Hepatocyte (in vitro differentiated cells): ENCODE measurements around the gene MFAP3. TPM values are rescaled to one million over a fixed set of nuclear protein-coding genes. Genes with fewer than 3 reads are reported as not detected.

Experiments used
- DNase-seq: peaks from one replicate; pipeline ENCODE4 v3.0.0-alpha.2; 2016; ENCODE audit warnings: low spot score
- H2AFZ ChIP-seq: fragments of 200-600 bp; sonication (generic); 2 replicates; pipeline ENCODE4 v1.6.0; 2016; ENCODE audit warnings: antibody characterized with exemption, mild to moderate bottlenecking
- H3K27ac ChIP-seq: fragments of 200-600 bp; sonication (generic); 2 replicates; pipeline ENCODE4 v1.5.1; 2016; ENCODE audit warnings: mild to moderate bottlenecking
- H3K27me3 ChIP-seq: fragments of 200-600 bp; sonication (generic); 2 replicates; pipeline ENCODE4 v1.6.1; 2016
- H3K36me3 ChIP-seq: fragments of 200-600 bp; sonication (generic); replicated peaks from 2 replicates; pipeline ENCODE4 v1.5.1; 2016; ENCODE audit warnings: low read depth; ENCODE audit not compliant: insufficient read depth
- H3K4me1 ChIP-seq: fragments of 200-600 bp; sonication (generic); 2 replicates; pipeline ENCODE4 v1.5.1; 2016; ENCODE audit warnings: mild to moderate bottlenecking, moderate library complexity; ENCODE audit not compliant: insufficient read depth
- H3K4me2 ChIP-seq: fragments of 200-600 bp; sonication (generic); 2 replicates; pipeline ENCODE4 v1.6.0; 2016
- H3K4me3 ChIP-seq: fragments of 200-600 bp; sonication (generic); 2 replicates; pipeline ENCODE4 v1.5.1; 2016; ENCODE audit warnings: mild to moderate bottlenecking
- H3K79me2 ChIP-seq: fragments of 200-600 bp; sonication (generic); 2 replicates; pipeline ENCODE4 v1.6.0; 2017; ENCODE audit warnings: mild to moderate bottlenecking
- H3K9me2 ChIP-seq: fragments of 200-600 bp; sonication (generic); replicated peaks from 2 replicates; pipeline ENCODE4 v1.6.0; 2017; ENCODE audit warnings: mild to moderate bottlenecking; ENCODE audit not compliant: insufficient read depth
- H3K9me3 ChIP-seq: fragments of 200-600 bp; sonication (generic); 2 replicates; pipeline ENCODE4 v1.5.1; 2016; ENCODE audit warnings: low read depth, mild to moderate bottlenecking
- H4K20me1 ChIP-seq: fragments of 200-600 bp; sonication (generic); 2 replicates; pipeline ENCODE4 v1.6.0; 2016; ENCODE audit warnings: mild to moderate bottlenecking; ENCODE audit not compliant: insufficient read depth, poor library complexity, severe bottlenecking
- EZH2 ChIP-seq: fragments of 200-600 bp; sonication (generic); IDR thresholded peaks from 2 replicates; pipeline ENCODE4 v1.6.1; 2016; ENCODE audit warnings: antibody characterized with exemption, mild to moderate bottlenecking, borderline replicate concordance
- EZH2phosphoT487 ChIP-seq: fragments of 200-600 bp; sonication (generic); IDR thresholded peaks from one replicate; pipeline ENCODE4 v1.6.1; 2018; ENCODE audit warnings: antibody characterized with exemption, mild to moderate bottlenecking, low read depth, moderate library complexity; ENCODE audit not compliant: unreplicated experiment, severe bottlenecking
- WGBS: methylation state at CpG from one replicate; pipeline ENCODE4 v1.1.6; 2016; ENCODE audit warnings: low lambda C conversion rate; ENCODE audit errors: missing lambda C conversion rate; 5-methylcytosine and 5-hydroxymethylcytosine counted together
- polyA plus RNA-seq: library from polyadenylated mRNA; unstranded; fragments of >200 nt; fragmentation: Nextera tagmentation; extraction: Ambion mirVana; gene quantifications from 2 replicates; pipeline ENCODE4 v1.2.1, GENCODE V29; 2016
- total RNA-seq: library from RNA; depleted of rRNA; stranded (reverse); fragments of >200 nt; gene quantifications from 2 replicates; pipeline ENCODE4 v1.2.3, GENCODE V29; 2014
- TF ChIP-seq, protein P1 (sequence below): fragments of 200-600 bp; sonication (generic); IDR thresholded peaks from 2 replicates; pipeline ENCODE4 v1.5.1; 2016; ENCODE audit warnings: antibody characterized with exemption, mild to moderate bottlenecking; ENCODE audit not compliant: poor library complexity

The MFAP3 gene
- total and polyA plus RNA-seq, 2 experiments from 2014 or later: 14.4 to 65.4 TPM

DNA sequence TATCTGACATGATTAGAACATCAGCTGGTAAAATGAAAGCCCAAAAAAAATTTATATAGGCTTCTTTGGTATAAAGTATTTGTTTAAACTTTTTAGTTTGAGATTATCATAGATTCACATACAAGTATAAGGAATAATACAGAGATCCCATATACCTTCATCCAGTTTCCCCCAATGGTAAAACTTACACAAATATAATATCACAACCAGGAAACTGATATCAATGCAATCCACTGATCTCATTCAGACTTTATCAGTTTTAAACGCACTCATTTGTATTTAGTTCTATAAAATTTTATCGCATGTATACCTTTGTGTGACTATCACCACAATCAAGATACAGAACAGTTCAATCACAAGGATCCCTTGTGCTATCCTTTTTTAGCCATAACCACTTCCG is 3.8 kb upstream of the MFAP3 start:
- no peak for DNase-seq
- TF ChIP-seq, protein P1, sequence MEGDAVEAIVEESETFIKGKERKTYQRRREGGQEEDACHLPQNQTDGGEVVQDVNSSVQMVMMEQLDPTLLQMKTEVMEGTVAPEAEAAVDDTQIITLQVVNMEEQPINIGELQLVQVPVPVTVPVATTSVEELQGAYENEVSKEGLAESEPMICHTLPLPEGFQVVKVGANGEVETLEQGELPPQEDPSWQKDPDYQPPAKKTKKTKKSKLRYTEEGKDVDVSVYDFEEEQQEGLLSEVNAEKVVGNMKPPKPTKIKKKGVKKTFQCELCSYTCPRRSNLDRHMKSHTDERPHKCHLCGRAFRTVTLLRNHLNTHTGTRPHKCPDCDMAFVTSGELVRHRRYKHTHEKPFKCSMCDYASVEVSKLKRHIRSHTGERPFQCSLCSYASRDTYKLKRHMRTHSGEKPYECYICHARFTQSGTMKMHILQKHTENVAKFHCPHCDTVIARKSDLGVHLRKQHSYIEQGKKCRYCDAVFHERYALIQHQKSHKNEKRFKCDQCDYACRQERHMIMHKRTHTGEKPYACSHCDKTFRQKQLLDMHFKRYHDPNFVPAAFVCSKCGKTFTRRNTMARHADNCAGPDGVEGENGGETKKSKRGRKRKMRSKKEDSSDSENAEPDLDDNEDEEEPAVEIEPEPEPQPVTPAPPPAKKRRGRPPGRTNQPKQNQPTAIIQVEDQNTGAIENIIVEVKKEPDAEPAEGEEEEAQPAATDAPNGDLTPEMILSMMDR: no peak
- no peak for TF ChIP-seq EZH2phosphoT487
- no peak for TF ChIP-seq EZH2

DNA sequence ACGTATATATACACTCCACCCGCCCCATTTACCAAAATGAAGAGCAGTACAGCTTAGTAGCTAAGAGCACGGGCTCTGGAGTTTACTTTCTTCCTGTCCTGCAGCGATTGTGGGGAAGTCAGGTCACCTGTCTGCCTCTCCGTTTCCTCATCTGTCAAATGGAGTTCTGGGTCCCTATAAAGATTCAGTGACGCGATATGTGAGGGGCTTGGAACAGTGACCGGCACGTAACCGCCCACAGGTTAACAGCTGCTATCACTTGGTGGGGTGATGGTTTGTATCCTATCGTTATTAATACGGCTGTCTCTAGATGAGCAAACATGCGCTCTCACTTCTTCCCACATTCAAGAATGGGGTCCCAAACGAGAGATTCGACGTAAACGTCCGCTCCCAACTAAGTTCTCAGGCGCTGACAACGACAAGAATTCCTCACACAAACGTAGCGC is 483 bp upstream of the MFAP3 start:
- WGBS: 3% methylated on average over 22 of the region's 22 CpGs
- peaks cover 14% of the 10 kb centered on the region for H3K4me1 ChIP-seq
- H3K4me2 ChIP-seq: peak overlapping the region; percentile 89
- no peaks in the 10 kb centered on the region for H3K9me2 ChIP-seq
- no peaks in the 10 kb centered on the region for H3K9me3 ChIP-seq
- H3K27me3 ChIP-seq: no peaks in the 10 kb centered on the region
- peaks cover 59% of the 10 kb centered on the region for H3K79me2 ChIP-seq
- H3K36me3 ChIP-seq: no peaks in the 10 kb centered on the region
- peak overlapping the region; percentile 94 for H3K4me3 ChIP-seq
- peak overlapping the region; percentile 91 for H2AFZ ChIP-seq
- peak overlapping the region; percentile 89 for H3K27ac ChIP-seq
- DNase-seq: peak; percentile 43
- H4K20me1 ChIP-seq: no peaks in the 10 kb centered on the region
- TF ChIP-seq, protein P1: no peak
- TF ChIP-seq EZH2: no peak
- TF ChIP-seq EZH2phosphoT487: no peak

More for the DNA sequence above, 3.8 kb upstream of the MFAP3 start:
- Histone ChIP-seq H3K4me3 (no peak overlapping the region), H3K9me3 (no peaks in the 10 kb centered on the region), H3K79me2 (peaks cover 33% of the 10 kb centered on the region), H3K9me2 (no peaks in the 10 kb centered on the region), H3K4me1 (peaks cover 11% of the 10 kb centered on the region), H3K36me3 (no peaks in the 10 kb centered on the region), H3K4me2 (no peak overlapping the region), H3K27me3 (no peaks in the 10 kb centered on the region), H2AFZ (no peak overlapping the region), H3K27ac (no peak overlapping the region), H4K20me1 (no peaks in the 10 kb centered on the region)
- 96% methylated on average over 3 of the region's 3 CpGs for WGBS

DNA sequence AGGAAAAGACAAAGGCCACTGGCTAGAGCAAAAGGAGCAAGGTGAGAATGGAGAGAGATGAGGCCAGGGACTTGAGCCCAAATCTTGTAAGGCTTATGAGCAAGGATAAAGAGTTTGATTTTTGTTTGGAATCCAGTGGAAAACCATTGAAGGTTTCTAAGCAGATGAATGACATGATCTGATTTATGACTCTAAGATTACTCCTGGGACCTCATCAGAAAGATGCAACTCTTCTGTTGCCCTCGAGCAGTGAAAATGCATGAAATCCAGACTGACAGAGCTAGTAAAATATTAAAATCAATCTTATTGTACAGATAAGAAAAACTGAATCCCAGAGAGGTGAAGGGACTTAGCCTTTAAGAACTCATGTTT is 677 bp downstream of the MFAP3 start:
- H4K20me1 ChIP-seq: no peaks in the 10 kb centered on the region
- no peaks in the 10 kb centered on the region for H3K9me3 ChIP-seq
- WGBS: 52% methylated on average over 1 of the region's 1 CpG
- TF ChIP-seq, protein P1: no peak
- no peak for TF ChIP-seq EZH2phosphoT487
- no peak for TF ChIP-seq EZH2
- no peaks in the 10 kb centered on the region for H3K27me3 ChIP-seq
- no peaks in the 10 kb centered on the region for H3K9me2 ChIP-seq
- H3K4me3 ChIP-seq: peak overlapping the region; percentile 94
- H2AFZ ChIP-seq: peak overlapping the region; percentile 91
- peak overlapping the region; percentile 89 for H3K27ac ChIP-seq
- no peak for DNase-seq
- H3K36me3 ChIP-seq: no peaks in the 10 kb centered on the region
- peaks cover 67% of the 10 kb centered on the region for H3K79me2 ChIP-seq
- peaks cover 14% of the 10 kb centered on the region for H3K4me1 ChIP-seq
- peak overlapping the region; percentile 89 for H3K4me2 ChIP-seq

DNA sequence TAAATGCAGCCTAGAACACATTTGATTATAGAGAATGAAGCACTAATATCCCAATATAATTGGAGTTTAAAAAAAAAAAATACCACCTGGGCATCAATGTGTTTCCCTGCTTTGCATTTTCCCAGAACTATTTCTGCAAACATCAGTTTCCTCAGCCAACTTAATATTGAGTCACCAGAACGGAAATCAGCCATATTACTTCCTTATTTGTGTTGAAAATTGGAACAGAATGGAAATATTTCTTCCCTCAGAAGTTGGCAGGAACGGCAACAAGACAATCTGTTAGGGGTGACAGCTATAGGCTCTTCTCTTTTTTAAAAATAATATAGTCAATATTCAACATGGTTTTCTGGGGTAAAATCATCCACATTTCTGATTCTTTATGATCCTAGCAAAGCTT is 4.0 kb downstream of the MFAP3 start:
- no peaks in the 10 kb centered on the region for H3K36me3 ChIP-seq
- no peak for TF ChIP-seq EZH2
- TF ChIP-seq, protein P1: no peak
- no peak for TF ChIP-seq EZH2phosphoT487
- no peaks in the 10 kb centered on the region for H3K9me2 ChIP-seq
- peaks cover 4% of the 10 kb centered on the region for H4K20me1 ChIP-seq
- H3K4me3 ChIP-seq: no peak overlapping the region
- 87% methylated on average over 2 of the region's 2 CpGs for WGBS
- H3K9me3 ChIP-seq: no peaks in the 10 kb centered on the region
- H3K4me1 ChIP-seq: peaks cover 12% of the 10 kb centered on the region
- no peak overlapping the region for H3K4me2 ChIP-seq
- no peak overlapping the region for H3K27ac ChIP-seq
- no peaks in the 10 kb centered on the region for H3K27me3 ChIP-seq
- peaks cover 64% of the 10 kb centered on the region for H3K79me2 ChIP-seq
- no peak overlapping the region for H2AFZ ChIP-seq
- no peak for DNase-seq
